Measurements from ENCODE around the gene VTCN1.

- TF ChIP-seq CTCF (IDR thresholded peaks at IDR 0.05 in 2 of 3, conservative IDR thresholded peaks at IDR 0.05 in 1 of 3; ENCODE audit: borderline replicate concordance in 1 of 3, insufficient read depth in 1 of 3, low read depth in 2 of 3, low read length in 2 of 3), result no peak
- TF ChIP-seq POLR2AphosphoS5 (IDR thresholded peaks at IDR 0.05; ENCODE audit: low read depth, low read length), result no peak
- no peak for TF ChIP-seq POLR2A (IDR thresholded peaks at IDR 0.05; ENCODE audit: borderline replicate concordance, extremely low read depth, insufficient read depth, insufficient read length)
- no peak for TF ChIP-seq RAD21 (IDR thresholded peaks at IDR 0.05; ENCODE audit: low read depth)
- no peak for TF ChIP-seq EZH2 (IDR thresholded peaks at IDR 0.05)
- TF ChIP-seq SP1 (IDR thresholded peaks at IDR 0.05; ENCODE audit: low read depth), result no peak
- no peak for TF ChIP-seq ZNF274 (IDR thresholded peaks at IDR 0.05; ENCODE audit: low read depth, low read length)
- no peak for TF ChIP-seq SIN3A (IDR thresholded peaks at IDR 0.05; ENCODE audit: low read depth)
Measured at GRCh38 chr1:117116090-117116783, 94.5 kb downstream of the VTCN1 start.
